HCT116 (cell line): Measurements from ENCODE around the gene MLH3. TPM values are rescaled to one million over a fixed set of nuclear protein-coding genes. Genes with fewer than 3 reads are reported as not detected.
"Not testable (repeated sequence)": the region's sequence is repeated elsewhere in the genome, so short reads cannot be mapped to it uniquely, and the experiment has no call there.

Source experiments
- ATAC-seq: fragments of 200-7000 bp; cut with Tn5 transposase; 2 replicates; pipeline ENCODE4 v1.9.1; 2020; ENCODE audit warnings: mild to moderate bottlenecking, moderate library complexity
- BruUV-seq: library from RNA; stranded (reverse); fragments of 400-500 nt; replicated peaks from 2 replicates; lab custom pipeline; 2021; lab: Mats Ljungman, UMichigan
- CTCF ChIA-PET: fragments of 300-600 bp; sonication (Branson Sonifier 250); formaldehyde crosslinking; loops from one replicate; lab custom pipeline; 2021; ENCODE audit warnings: antibody characterized with exemption; lab: Charles Lee
- POLR2A ChIA-PET: fragments of 300-600, 350-600 bp; sonication (Branson Sonifier 250); formaldehyde crosslinking; loops from one replicate; lab custom pipeline; 2021; ENCODE audit warnings: antibody characterized with exemption; lab: Charles Lee
- RAD21 ChIA-PET, 2 experiments: fragments of 300-600 bp; sonication (Branson Sonifier 250); formaldehyde crosslinking; loops; one replicate each; lab custom pipeline; 2023; ENCODE audit warnings: low total read pairs in 2 of 2; ENCODE audit not compliant: uncharacterized antibody in 2 of 2, unreplicated experiment in 2 of 2, low non-redundant PET in 1 of 2; lab: Charles Lee
- DNase-seq: peaks from one replicate; pipeline ENCODE4 v3.0.0-alpha.2; 2010; ENCODE audit warnings: low read depth, low spot score
- H2AFZ ChIP-seq: fragments of 200-600 bp; shearing (Covaris generic), sonication (generic); 2 replicates; pipeline ENCODE4 v1.6.1; 2017; ENCODE audit warnings: low read depth, mixed run types, mixed read lengths, antibody characterized with exemption, low read length; ENCODE audit not compliant: poor library complexity, severe bottlenecking
- H3K27ac ChIP-seq: 2 replicates; pipeline ENCODE4 v1.5.1; 2012; ENCODE audit warnings: low read depth, low read length
- H3K27me3 ChIP-seq: fragments of 200-600 bp; sonication (generic); 2 replicates; pipeline ENCODE4 v1.6.1; 2016; ENCODE audit warnings: mixed run types, low read length, mixed read lengths; ENCODE audit not compliant: insufficient read depth
- H3K36me3 ChIP-seq, 2 experiments: fragments of 200-500 bp in 1 of 2; fragments of 200-600 bp in 1 of 2; sonication (Bioruptor generic) in 1 of 2; sonication (generic) in 1 of 2; 2 replicates each; pipeline versions ENCODE4 v1.5.1 to v1.6.1; 2014 to 2016; ENCODE audit warnings: low read length in 2 of 2, inconsistent platforms in 1 of 2, mixed read lengths in 1 of 2, mixed run types in 1 of 2; ENCODE audit not compliant: insufficient read depth in 2 of 2, control insufficient read depth in 1 of 2
- H3K4me1 ChIP-seq, 2 experiments: fragments of 200-600 bp in 1 of 2; sonication (generic) in 1 of 2; 2 replicates each; pipeline versions ENCODE4 v1.5.1 to v1.6.1; 2012 to 2017; ENCODE audit warnings: low read length in 2 of 2, inconsistent platforms in 1 of 2, mild to moderate bottlenecking in 1 of 2, mixed read lengths in 1 of 2, mixed run types in 1 of 2, moderate library complexity in 1 of 2; ENCODE audit not compliant: insufficient read depth in 2 of 2, control insufficient read depth in 1 of 2
- H3K4me2 ChIP-seq: fragments of 200-600 bp; sonication (generic); 2 replicates; pipeline ENCODE4 v1.6.1; 2017; ENCODE audit warnings: mixed run types, low read length, mixed read lengths
- H3K4me3 ChIP-seq, 2 experiments: fragments of 200-600 bp in 1 of 2; sonication (generic) in 1 of 2; replicated peaks in 1 of 2; 2 replicates each; pipeline ENCODE4 v1.5.1; 2011 to 2016; ENCODE audit warnings: low read length in 2 of 2, control low read depth in 1 of 2, low read depth in 1 of 2, mild to moderate bottlenecking in 1 of 2, mixed read lengths in 1 of 2, mixed run types in 1 of 2
- H3K79me2 ChIP-seq: fragments of 200-600 bp; sonication (generic); 2 replicates; pipeline ENCODE4 v1.6.1; 2017; ENCODE audit warnings: mild to moderate bottlenecking, mixed run types, low read length, moderate library complexity, mixed read lengths; ENCODE audit not compliant: insufficient read depth
- H3K9ac ChIP-seq: fragments of 200-600 bp; sonication (generic); 2 replicates; pipeline ENCODE4 v1.6.1; 2016; ENCODE audit warnings: low read length, mixed read lengths
- H3K9me2 ChIP-seq: fragments of 200-600 bp; sonication (generic), shearing (Covaris generic); 2 replicates; pipeline ENCODE4 v1.6.1; 2017; ENCODE audit warnings: mixed run types, mild to moderate bottlenecking, moderate library complexity; ENCODE audit not compliant: insufficient read depth
- H3K9me3 ChIP-seq, 2 experiments: fragments of 200-500 bp in 1 of 2; fragments of 200-600 bp in 1 of 2; sonication (Bioruptor generic) in 1 of 2; sonication (generic) in 1 of 2; 2 replicates each; pipeline ENCODE4 v1.6.1; 2014 to 2017; ENCODE audit warnings: low read length in 2 of 2, mixed read lengths in 2 of 2, inconsistent platforms in 1 of 2, low read depth in 1 of 2, mild to moderate bottlenecking in 1 of 2, mixed run types in 1 of 2, moderate library complexity in 1 of 2; ENCODE audit not compliant: control insufficient read depth in 1 of 2, insufficient read depth in 1 of 2
- H4K20me1 ChIP-seq: fragments of 200-600 bp; sonication (generic), shearing (Covaris generic); 2 replicates; pipeline ENCODE4 v1.6.1; 2017; ENCODE audit warnings: mixed run types, mild to moderate bottlenecking, moderate library complexity; ENCODE audit not compliant: insufficient read depth
- CBX3 ChIP-seq: IDR thresholded peaks from 2 replicates; pipeline ENCODE4 v1.6.1; 2012; ENCODE audit warnings: low read depth
- CEBPB ChIP-seq: IDR thresholded peaks from 2 replicates; pipeline ENCODE4 v1.6.1; 2012; ENCODE audit warnings: low read depth
- EGR1 ChIP-seq: IDR thresholded peaks from 2 replicates; pipeline ENCODE4 v1.6.1; 2012; ENCODE audit warnings: low read depth
- ELF1 ChIP-seq: IDR thresholded peaks from 2 replicates; pipeline ENCODE4 v1.6.1; 2012; ENCODE audit warnings: low read depth, borderline replicate concordance
- FOSL1 ChIP-seq: IDR thresholded peaks from 2 replicates; pipeline ENCODE4 v1.6.1; 2012; ENCODE audit warnings: low read depth
- RAD21 ChIP-seq: IDR thresholded peaks from 2 replicates; pipeline ENCODE4 v1.6.1; 2012; ENCODE audit warnings: low read depth, mild to moderate bottlenecking
- SIN3A ChIP-seq: IDR thresholded peaks from 2 replicates; pipeline ENCODE4 v1.6.1; 2012; ENCODE audit warnings: low read depth
- SP1 ChIP-seq: IDR thresholded peaks from 2 replicates; pipeline ENCODE4 v1.6.1; 2012; ENCODE audit warnings: low read depth
- ZNF274 ChIP-seq: fragments of 200-500 bp; sonication (Bioruptor generic); IDR thresholded peaks from 2 replicates; pipeline ENCODE4 v1.6.1; 2014; ENCODE audit warnings: mild to moderate bottlenecking, low read depth, low read length, inconsistent platforms
- intact Hi-C: fragments of 100-400 bp; cut with micrococcal nuclease; formaldehyde crosslinking; loops from 2 replicates; pipeline ENCODE4 v1.10.0; 2022
- total RNA-seq: library from RNA; stranded (reverse); gene quantifications from one replicate; pipeline ENCODE4 v1.2.1, GENCODE V29; 2021; ENCODE audit not compliant: unreplicated experiment
- TF ChIP-seq, protein P1 (sequence below), 3 experiments: fragments of 200-600 bp in 1 of 3; sonication (generic) in 1 of 3; IDR thresholded peaks in 2 of 3; conservative IDR thresholded peaks in 1 of 3; 2 replicates each; pipeline ENCODE4 v1.5.1; 2012 to 2017; ENCODE audit warnings: low read depth in 2 of 3, low read length in 2 of 3, antibody characterized with exemption in 1 of 3, borderline replicate concordance in 1 of 3, control low read depth in 1 of 3, mild to moderate bottlenecking in 1 of 3, mixed read lengths in 1 of 3, mixed run types in 1 of 3, moderate library complexity in 1 of 3; ENCODE audit not compliant: insufficient read depth in 1 of 3
- TF ChIP-seq, protein P2 (sequence below): IDR thresholded peaks from 2 replicates; pipeline ENCODE4 v1.6.1; 2011; ENCODE audit warnings: mild to moderate bottlenecking, low read length, moderate library complexity; ENCODE audit not compliant: insufficient replicate concordance; ENCODE audit errors: extremely low read depth

Gene MLH3
- total RNA-seq, 1 experiment from 2014 or later: 14.7 TPM

DNA sequence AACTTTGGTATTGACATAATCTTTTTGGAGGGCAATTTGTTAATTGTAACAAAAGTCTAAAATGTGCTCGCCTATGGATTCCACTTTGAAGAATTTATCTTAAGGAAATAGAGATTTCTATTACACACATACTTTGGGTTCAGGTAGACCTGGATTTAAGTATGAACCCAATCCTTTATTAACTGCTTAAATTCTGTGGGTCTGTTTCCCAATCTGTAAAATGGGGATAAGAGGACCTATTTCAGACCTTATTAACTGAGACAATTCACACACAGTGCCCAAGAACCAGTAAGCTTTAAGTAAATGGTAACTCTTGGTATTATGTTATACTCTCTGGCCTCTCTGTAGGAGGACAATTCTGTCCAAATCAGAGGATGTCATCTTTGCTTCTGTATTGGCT lies 49.4 kb downstream of the MLH3 start:
- no peaks in the 10 kb centered on the region for H3K9me2 ChIP-seq
- ChIA-PET RAD21 (no interaction called here), CTCF (no interaction called here), POLR2A (no interaction called here)
- 0 out of 2 replicates have a peak overlapping the region, but pooled peaks have one; percentile 40 for H3K9ac ChIP-seq
- no peak for ATAC-seq
- no peaks in the 10 kb centered on the region for H3K27me3 ChIP-seq
- no peak overlapping the region for H2AFZ ChIP-seq
- H3K27ac ChIP-seq: peak overlapping the region; percentile 52
- H3K4me3 ChIP-seq: peak overlapping the region; percentile 95 to 96
- TF ChIP-seq CEBPB (no peak), CBX3 (0 out of 2 replicates have a peak, but pooled peaks have one; percentile 2), FOSL1 (no peak), SIN3A (0 out of 2 replicates have a peak, but pooled peaks have one; percentile 14)
- no peaks in the 10 kb centered on the region for H3K9me3 ChIP-seq
- H3K36me3 ChIP-seq: peaks cover 9 to 12% of the 10 kb centered on the region in 2 experiments; a peak in 3 of 4 replicates
- H4K20me1 ChIP-seq: no peaks in the 10 kb centered on the region
- H3K4me1 ChIP-seq: peaks cover 7 to 16% of the 10 kb centered on the region in 2 experiments
- intact Hi-C loops: no loop called here
- peak overlapping the region; percentile 91 for H3K4me2 ChIP-seq
- DNase-seq: no peak
- no TSS peak for BruUV-seq
- H3K79me2 ChIP-seq: peaks cover 21% of the 10 kb centered on the region

DNA sequence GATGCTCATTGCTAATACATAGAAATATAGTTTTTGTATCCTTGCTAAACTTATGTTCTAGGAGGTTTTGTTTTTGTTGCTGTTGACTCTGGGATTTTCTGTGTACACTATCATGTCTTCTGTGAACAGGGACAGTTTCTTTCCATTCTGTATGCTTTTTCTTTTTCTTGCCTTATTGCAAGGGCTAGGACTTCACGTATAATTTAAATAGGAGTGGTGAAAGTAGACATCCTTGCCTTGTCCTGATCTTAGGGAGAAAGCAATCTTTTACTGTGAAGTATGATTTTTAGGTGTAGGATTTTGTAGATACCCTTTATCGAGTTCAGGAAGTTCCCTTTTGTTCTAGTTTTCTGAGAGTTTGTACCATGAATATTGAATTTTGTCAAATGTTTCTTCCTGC lies 50.0 kb downstream of the MLH3 start:
- H3K36me3 ChIP-seq: peaks cover 4 to 6% of the 10 kb centered on the region in 2 experiments; a peak in 2 of 4 replicates
- no peak for ATAC-seq
- H3K27me3 ChIP-seq: no peaks in the 10 kb centered on the region
- BruUV-seq: no TSS peak
- H3K4me2 ChIP-seq: no peak overlapping the region
- H3K4me3 ChIP-seq: no peak overlapping the region
- intact Hi-C loops: no loop called here
- H3K9me3 ChIP-seq: no peaks in the 10 kb centered on the region
- H2AFZ ChIP-seq: no peak overlapping the region
- no peak overlapping the region for H3K27ac ChIP-seq
- peaks cover 7 to 16% of the 10 kb centered on the region in 2 experiments for H3K4me1 ChIP-seq
- no peak overlapping the region for H3K9ac ChIP-seq
- no peaks in the 10 kb centered on the region for H3K9me2 ChIP-seq
- H4K20me1 ChIP-seq: no peaks in the 10 kb centered on the region
- DNase-seq: no peak
- TF ChIP-seq EGR1 (no peak), ZNF274 (no peak), ELF1 (no peak), RAD21 (no peak), SP1 (no peak)
- TF ChIP-seq, protein P1, sequence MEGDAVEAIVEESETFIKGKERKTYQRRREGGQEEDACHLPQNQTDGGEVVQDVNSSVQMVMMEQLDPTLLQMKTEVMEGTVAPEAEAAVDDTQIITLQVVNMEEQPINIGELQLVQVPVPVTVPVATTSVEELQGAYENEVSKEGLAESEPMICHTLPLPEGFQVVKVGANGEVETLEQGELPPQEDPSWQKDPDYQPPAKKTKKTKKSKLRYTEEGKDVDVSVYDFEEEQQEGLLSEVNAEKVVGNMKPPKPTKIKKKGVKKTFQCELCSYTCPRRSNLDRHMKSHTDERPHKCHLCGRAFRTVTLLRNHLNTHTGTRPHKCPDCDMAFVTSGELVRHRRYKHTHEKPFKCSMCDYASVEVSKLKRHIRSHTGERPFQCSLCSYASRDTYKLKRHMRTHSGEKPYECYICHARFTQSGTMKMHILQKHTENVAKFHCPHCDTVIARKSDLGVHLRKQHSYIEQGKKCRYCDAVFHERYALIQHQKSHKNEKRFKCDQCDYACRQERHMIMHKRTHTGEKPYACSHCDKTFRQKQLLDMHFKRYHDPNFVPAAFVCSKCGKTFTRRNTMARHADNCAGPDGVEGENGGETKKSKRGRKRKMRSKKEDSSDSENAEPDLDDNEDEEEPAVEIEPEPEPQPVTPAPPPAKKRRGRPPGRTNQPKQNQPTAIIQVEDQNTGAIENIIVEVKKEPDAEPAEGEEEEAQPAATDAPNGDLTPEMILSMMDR (IDR thresholded peaks at IDR 0.05 in 2 of 3, conservative IDR thresholded peaks at IDR 0.05 in 1 of 3; ENCODE audit: borderline replicate concordance in 1 of 3, insufficient read depth in 1 of 3, low read depth in 2 of 3, low read length in 2 of 3): no peak
- TF ChIP-seq, protein P2, sequence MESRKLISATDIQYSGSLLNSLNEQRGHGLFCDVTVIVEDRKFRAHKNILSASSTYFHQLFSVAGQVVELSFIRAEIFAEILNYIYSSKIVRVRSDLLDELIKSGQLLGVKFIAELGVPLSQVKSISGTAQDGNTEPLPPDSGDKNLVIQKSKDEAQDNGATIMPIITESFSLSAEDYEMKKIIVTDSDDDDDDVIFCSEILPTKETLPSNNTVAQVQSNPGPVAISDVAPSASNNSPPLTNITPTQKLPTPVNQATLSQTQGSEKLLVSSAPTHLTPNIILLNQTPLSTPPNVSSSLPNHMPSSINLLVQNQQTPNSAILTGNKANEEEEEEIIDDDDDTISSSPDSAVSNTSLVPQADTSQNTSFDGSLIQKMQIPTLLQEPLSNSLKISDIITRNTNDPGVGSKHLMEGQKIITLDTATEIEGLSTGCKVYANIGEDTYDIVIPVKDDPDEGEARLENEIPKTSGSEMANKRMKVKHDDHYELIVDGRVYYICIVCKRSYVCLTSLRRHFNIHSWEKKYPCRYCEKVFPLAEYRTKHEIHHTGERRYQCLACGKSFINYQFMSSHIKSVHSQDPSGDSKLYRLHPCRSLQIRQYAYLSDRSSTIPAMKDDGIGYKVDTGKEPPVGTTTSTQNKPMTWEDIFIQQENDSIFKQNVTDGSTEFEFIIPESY: no peak
- ChIA-PET RAD21 (no interaction called here), CTCF (no interaction called here), POLR2A (no interaction called here)
- peaks cover 21% of the 10 kb centered on the region for H3K79me2 ChIP-seq

DNA sequence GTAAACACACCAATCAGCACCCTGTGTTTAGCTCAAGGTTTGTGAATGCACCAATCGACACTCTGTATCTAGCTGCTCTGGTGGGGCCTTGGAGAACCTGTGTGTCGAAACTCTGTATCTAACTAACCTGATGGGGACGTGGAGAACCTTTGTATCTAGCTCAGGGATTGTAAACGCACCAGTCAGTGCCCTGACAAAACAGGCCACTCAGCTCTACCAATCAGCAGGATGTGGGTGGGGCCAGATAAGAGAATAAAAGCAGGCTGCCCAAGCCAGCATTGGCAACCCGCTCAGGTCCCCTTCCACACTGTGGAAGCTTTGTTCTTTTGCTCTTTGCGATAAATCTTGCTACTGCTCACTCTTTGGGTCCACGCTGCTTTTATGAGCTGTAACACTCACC lies 55.5 kb downstream of the MLH3 start:
- POLR2A ChIA-PET, H3K9me3 ChIP-seq, H3K79me2 ChIP-seq, H4K20me1 ChIP-seq, BruUV-seq, H3K27me3 ChIP-seq, H3K9ac ChIP-seq, RAD21 ChIA-PET, H3K4me3 ChIP-seq, H3K4me1 ChIP-seq, ATAC-seq, H3K27ac ChIP-seq, H2AFZ ChIP-seq, H3K9me2 ChIP-seq, H3K4me2 ChIP-seq, H3K36me3 ChIP-seq, CTCF ChIA-PET, intact Hi-C loops, DNase-seq: not testable (repeated sequence)
